HG02852 (cell line): ENCODE measurements around the gene ESR2.
"Not testable (repeated sequence)": the region's sequence is repeated elsewhere in the genome, so short reads cannot be mapped to it uniquely, and the experiment has no call there.

Experiments used
- ATAC-seq: cut with Tn5 transposase; IDR thresholded peaks from one replicate; pipeline ENCODE4 v1.9.1; 2021; ENCODE audit warnings: mild to moderate bottlenecking, moderate library complexity; ENCODE audit not compliant: unreplicated experiment

Gene ESR2

GRCh38 chr14:64201296-64201695 is 92.9 kb downstream of the ESR2 start:
- ATAC-seq = no peak

DNA sequence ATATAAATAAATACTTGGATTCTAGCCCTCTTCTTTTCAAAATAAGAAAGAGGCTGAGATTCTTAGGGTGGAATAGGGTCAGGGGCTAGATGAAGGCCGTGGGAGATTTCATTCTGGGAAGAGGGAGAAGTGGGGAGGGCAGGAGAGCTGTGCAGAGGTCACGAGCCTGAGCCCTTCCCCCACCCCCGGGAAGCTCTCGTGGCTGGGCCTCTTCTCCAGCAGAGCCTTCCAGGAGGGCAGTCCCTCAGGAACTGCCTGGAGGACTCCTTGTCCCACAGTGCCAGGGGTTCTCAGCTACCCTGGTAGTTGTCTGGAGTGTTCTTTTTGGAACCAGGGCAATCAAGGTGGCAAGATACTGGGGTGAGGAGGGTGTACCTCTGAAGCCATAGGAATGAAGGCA is 94.0 kb downstream of the ESR2 start:
- no peak for ATAC-seq

DNA sequence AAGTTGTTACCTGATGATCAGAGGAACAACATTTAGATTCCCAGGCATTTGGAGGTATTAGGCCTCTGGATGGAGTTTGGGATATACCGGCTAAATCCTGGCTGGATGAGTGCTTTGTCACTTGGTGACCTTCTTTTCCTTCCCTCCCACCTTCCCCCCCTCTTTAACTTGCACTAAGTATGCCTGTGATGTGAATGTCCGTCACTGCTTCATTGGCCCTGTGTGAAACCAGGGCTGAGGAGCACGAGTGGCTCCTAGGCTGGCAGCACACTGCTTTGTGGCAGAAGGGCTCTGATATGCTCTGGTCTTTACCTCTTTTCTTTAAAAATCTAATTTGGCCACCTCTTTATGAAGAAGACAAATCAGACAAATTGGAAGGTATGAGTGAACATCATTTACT is 95.7 kb downstream of the ESR2 start:
- no peak for ATAC-seq

DNA sequence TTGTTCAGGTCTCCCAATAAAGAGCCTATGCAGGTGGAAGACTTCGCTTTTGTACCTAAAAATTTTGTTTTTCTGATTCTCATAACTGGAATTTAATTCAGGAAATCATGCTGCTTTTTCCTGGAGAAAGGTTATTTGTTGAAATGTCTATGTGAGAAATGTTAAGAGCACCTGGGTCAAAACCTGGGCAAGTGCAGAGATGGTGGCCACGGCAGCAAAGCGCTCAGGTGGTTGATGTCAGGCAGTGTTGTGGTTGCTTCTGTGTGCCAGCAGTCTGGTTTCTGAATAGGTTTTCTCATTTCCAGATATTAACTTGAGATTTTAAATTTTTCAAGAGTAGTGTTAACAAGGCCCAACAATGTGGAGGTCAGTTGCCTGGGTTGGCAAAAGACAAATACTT is 96.2 kb downstream of the ESR2 start:
- ATAC-seq = no peak

DNA sequence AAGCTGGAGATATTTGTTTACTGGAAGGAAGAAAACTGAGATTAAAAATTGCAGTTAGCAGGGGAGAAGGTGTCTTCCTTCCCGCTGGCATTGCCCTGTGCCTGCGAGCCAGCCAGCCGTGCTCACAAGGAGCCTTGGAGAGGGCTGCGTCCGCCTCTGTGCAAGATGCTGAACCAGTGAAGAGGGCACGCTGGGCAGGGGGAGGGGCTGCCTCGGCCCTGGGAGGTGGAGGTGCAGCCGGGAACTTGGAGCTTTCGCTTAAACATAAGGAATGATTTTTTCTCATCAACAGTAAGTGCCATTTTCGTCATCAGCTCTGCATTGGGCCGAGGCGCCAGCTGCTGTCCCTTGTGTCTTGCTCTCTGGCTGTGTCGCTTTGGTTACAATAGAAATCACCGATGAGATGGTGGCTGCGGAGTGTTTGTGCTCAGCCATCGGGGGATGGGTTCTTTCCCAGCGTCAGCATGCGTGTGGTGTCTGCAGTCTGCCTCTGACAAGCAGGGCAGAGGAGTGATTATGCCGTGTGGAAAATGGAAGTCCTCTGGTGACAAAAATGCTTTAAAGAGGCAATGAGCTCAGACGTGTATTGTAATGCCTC is 97.3 kb downstream of the ESR2 start:
- ATAC-seq = peak; percentile 59

- no peak for ATAC-seq
Measured at GRCh38 chr14:64196056-64196455, 98.1 kb downstream of the ESR2 start.

DNA sequence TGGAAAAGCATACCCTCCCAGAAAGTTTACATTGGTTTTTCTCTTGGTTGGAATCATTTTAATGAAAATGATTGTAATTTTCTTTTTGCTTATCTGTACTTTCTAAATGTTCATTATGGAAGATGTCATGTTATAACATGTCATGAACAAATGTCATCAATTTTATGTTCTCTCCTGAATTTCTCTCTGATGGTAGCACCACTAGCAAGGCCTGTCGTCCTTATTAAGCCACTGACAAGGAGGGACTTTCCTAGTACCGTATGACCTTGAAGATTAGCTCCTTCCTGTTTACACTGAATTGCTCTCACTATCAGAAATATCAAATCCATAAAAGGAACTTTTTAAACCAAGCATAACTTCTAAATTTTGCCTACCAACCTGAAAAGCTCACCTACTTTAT is 99.0 kb downstream of the ESR2 start:
- ATAC-seq = peak; percentile 67

DNA sequence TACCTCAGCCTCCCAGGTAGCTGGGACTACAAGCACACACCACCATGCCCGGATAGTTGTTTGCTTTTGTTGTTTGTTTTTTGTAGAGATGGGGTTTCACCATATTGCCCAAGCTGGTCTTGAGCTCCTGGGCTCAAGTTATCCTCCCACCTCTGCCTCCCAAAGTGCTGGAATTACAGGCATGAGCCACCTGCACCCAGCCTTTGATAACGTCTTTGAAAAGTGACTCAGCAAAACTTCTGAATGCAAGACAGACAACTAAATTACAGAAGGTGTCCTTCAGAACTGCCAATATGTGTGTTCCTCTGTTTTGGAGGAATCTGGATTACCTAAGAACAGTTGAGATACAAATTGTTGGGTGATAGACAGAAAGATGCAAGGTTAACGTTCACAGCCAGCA is 99.8 kb downstream of the ESR2 start:
- ATAC-seq = no peak

DNA sequence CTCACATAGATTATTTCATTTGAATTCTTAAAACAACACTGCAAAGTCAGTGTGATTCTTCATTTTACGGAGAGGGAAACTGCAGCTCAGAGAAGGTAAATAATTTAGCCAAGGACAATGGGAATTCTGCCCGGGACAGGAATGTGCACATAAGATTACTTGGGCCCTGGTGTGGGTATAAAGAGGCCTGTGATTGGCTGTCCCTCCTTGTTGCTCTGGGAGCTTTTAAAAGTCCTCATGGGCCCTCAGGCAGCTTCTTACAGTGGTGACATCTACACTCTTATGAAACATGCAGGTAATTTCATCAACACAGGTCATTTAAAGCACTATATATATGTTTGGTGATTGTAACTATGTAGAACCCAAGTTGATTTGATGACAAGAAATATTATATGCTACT is 100.3 kb downstream of the ESR2 start:
- ATAC-seq = no peak

DNA sequence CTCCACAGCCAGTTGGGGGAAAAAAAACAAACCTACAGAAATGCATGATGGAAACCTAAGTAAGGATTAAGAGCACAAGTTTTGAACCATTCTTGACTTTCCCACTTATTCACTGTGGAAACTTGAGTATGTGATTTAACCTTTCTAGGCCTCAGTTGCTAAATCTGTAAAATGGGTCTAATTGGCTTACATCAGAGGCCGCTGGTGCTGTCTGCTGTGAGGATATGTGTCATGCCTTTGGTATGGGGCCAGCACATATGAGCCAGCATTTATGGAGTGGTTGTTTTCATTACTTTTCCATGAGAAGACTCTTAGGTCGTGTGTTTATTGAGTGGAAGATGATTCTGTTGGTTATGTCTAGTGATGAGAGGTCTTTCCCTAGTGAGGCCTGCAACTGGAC is 102.4 kb downstream of the ESR2 start:
- no peak for ATAC-seq

- ATAC-seq = no peak
Measured at GRCh38 chr14:64190974-64191502, 103.1 kb downstream of the ESR2 start.

DNA sequence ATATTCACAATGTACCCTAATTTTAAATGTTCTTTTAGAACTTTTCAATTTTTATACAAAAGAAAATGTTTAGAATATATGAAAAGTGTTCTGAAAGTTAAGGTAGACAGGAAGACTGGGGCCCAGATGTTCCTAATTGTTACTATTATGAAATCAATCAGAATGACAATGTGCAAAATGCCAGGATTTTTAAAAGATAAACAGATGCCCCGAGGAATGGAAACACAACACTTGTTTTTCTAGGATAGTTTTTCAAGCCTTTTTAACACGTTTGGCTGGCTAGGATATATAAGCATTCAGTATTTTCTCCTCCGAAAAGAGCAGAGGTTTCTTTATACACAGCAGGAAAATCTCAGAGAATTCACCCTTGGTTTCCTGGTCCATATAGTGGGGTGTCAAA is 106.8 kb downstream of the ESR2 start:
- no peak for ATAC-seq

DNA sequence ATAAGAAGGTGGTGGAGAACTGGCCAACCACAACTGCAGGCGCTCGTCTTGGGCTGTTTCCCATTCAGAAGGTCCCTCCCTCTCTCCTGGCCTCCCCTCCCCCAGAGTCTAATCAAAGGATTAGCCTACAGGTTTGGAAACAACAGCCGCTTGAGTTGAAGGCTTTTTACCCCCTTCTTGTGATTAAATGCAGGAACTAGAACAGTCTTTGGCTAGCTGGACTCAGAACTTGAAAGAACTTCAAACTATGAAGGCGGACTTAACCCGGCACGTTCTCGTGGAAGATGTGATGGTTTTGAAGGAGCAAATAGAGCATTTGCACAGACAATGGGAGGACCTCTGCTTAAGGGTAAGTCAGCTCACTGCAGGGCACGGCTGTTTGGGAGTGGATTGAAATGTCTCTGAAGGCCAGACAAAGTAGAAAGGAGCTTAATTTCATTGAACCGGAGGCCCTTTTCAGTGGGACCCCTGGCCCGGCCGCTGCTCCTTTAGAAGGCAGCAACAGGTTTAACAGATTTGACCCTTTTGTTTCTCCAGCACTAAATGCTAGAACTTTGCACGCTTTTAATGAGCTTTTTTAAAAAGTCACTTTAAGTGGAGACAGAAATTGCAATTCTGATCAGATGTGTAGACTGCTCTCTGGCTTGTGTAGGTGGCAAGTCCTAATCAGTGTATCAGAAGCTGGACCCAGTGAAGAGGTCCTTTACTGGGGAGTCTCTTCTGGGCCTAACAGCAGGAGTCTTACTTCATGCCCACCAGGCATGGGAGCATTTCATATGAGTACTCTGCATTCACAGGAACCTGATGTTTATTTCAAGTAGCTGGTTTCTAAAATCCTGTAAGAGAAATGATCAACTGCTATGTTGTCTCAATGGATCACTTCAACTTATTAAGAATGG is 107.7 kb downstream of the ESR2 start:
- no peak for ATAC-seq

GRCh38 chr14:64185184-64185583 is 109.0 kb downstream of the ESR2 start:
- no peak for ATAC-seq

DNA sequence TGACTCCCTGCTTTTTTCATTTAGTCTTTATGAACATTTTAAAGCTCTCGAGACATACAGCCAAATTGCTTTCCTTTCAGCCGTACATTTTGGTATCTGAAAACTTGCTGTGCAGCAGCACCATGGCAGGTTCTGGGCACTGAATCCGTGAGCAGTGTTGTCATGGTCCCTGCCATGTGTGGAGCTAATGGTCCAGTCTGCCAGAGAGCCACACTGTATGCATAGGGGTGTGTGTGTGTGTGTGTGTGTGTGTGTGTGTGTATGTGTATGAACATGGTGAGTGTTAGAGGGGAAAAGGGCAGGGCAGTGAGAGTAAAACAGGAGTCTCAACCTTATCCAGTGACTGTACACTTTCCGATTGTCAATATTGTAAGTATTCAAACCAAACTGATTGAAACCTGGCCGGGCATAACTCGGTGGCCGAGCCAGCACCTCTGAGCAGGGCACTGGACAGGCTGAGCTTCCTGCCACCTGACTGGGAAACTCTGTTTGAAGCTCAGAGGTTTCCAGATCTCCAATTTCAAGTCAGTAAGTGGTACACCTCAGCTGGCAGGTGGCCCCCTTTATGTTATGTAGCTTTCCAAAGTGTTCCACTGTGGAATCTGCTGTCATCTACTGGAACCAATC is 110.0 kb downstream of the ESR2 start:
- ATAC-seq = no peak

- ATAC-seq = not testable (repeated sequence)
Measured at GRCh38 chr14:64182908-64183307, 111.3 kb downstream of the ESR2 start.

DNA sequence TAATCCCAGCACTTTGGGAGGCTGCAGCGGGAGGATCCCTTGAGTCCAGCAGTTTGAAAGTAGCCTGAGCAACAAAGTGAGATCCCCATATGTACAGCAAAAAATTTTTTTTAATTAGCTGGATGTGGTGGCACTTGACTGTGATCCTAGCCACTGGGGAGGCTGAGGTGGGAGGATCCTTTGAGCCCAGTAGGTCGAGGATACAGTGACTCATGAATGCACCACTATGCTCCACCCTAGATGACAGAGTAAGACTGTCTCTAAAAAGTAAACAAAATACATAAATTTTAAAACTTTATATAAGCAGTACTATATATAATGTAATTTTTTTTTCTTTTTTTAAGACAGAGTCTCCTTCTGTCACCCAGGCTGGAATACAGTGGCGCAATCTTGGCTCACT is 115.4 kb downstream of the ESR2 start:
- no peak for ATAC-seq

GRCh38 chr14:64176330-64176729 is 117.8 kb downstream of the ESR2 start:
- ATAC-seq = no peak

DNA sequence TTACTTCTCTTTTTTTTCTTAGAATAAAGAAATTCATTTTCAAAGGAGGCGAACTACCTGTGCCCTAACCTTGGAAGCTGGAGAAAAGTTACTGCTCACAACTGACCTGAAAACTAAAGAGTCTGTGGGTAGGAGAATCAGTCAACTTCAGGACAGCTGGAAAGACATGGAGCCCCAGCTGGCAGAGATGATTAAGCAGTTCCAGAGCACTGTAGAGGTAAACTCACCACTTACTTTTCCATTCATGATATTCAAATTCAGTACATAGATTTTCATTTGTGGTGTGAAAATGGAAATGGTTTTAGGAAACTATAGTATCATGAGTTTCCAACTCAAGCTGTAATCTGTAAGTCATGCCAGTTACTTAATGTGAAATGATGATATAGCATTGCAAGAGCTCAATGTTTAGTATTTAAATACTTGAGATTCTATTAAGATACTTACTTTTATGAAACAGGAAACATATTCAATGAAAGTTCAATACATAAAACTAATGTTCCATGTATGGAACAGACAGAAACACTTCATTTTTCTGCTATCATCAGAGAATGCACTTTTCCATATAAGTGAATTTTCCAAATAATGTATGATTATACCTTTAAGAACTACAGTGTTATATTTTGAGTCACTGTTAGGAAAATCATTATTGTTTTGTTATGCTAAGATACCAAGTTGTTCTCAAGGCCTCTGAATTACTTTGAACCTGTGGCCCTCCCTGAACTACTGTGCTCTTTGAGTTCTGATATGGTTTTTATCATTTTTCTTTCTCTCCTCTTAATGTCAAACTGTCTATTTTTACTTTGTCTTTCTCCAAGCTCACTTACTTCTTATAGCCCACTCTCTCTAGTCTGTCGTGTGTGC is 119.0 kb downstream of the ESR2 start:
- no peak for ATAC-seq

- ATAC-seq = no peak
Measured at GRCh38 chr14:64170181-64170580, 124.0 kb downstream of the ESR2 start.

DNA sequence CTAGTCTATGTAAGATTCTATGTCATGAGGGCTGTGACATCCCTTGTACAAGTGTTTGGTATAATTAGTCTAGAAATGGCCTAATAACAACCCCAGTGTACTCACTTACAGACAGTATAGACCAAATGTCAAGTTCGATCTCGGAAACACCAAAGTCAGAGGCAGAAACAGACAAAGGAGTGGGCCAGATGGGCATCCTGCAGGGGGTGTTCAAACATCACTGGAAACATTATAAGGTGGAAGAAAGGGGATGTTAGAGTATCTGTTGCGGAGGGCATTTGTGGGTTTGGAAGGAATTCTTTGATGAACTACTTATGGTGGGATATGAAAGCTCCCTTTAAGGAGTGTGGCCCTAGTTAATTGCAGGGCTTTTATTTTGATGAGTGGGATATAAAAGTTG is 134.6 kb downstream of the ESR2 start:
- ATAC-seq = no peak
